Measurements from ENCODE around the gene CIAO2A.
"Not testable (repeated sequence)": the region's sequence is repeated elsewhere in the genome, so short reads cannot be mapped to it uniquely, and the experiment has no call there.

CIAO2A gene

DNA sequence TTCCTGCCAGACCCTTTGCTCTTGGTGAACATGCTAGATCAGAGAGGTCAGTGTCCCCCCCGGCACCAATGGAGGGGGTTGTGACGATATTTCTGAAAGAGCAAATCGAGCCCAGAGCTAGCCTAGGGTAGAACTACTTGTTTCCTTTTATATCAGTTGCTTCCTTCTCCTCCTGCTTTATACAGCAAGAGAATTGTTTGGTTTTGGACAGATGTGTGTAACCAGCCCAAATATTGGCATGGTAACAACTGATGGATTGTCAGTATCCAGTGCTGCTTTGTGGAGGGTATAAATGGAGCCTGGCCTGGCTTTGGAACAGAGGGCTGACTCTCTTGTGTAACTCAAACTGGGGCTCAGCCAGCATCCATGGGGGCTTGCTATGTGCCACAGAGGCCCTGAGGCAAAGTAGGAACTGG lies 29.3 kb upstream of the CIAO2A start:
- no peaks in the 10 kb centered on the region for H3K4me1 ChIP-seq (ENCODE audit: insufficient read depth, low read length)
- no peak overlapping the region for H3K9ac ChIP-seq (ENCODE audit: low read depth, low read length)
- H3K27me3 ChIP-seq (ENCODE audit: insufficient read depth, low read length, poor library complexity): no peaks in the 10 kb centered on the region
- no peak overlapping the region for H2AFZ ChIP-seq (ENCODE audit: low read depth, low read length)
- H3K36me3 ChIP-seq (ENCODE audit: insufficient read depth, low read length): peaks cover 81% of the 10 kb centered on the region
- no peak for TF ChIP-seq CTCF (IDR thresholded peaks at IDR 0.05; ENCODE audit: borderline replicate concordance, extremely low read depth, low read length, poor library complexity, severe bottlenecking)
- no peak for TF ChIP-seq EZH2 (IDR thresholded peaks at IDR 0.05; ENCODE audit: borderline replicate concordance, low read depth, low read length, severe bottlenecking)
- H3K9me3 ChIP-seq (ENCODE audit: insufficient read depth, low read length, severe bottlenecking): no peaks in the 10 kb centered on the region
- H3K4me3 ChIP-seq (ENCODE audit: low read depth in 1 of 2, low read length in 2 of 2): no peak overlapping the region
- DNase-seq (no peak), ATAC-seq (ENCODE audit: insufficient read depth, low read depth) (no peak)
- no peaks in the 10 kb centered on the region for H3K79me2 ChIP-seq (ENCODE audit: insufficient read depth, low read length)
- no peak overlapping the region for H3K4me2 ChIP-seq (ENCODE audit: insufficient read depth, low read length)
- H4K20me1 ChIP-seq (ENCODE audit: insufficient read depth, low read length): no peaks in the 10 kb centered on the region
- H3K27ac ChIP-seq (ENCODE audit: low read length): no peak overlapping the region

DNA sequence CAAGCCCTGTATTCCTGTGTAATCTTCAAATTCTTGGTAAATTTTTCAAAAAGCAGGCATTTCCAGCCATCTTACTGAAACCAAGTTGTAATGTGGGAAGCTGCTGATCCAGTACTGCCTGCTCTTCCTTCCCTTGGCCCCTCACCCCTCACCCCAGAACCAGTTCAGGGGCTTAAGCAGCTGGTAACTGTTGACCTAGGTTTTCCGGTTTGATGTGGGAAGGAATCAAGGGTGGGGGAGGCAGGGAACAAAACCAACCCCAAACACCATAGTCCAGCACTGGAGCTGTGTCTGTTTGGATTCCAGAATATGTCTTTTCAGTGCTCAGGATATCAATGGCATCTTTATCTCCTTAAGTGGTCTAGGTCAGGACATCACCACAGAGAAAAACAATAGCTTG lies 28.8 kb upstream of the CIAO2A start:
- H3K4me2 ChIP-seq (ENCODE audit: insufficient read depth, low read length): no peak overlapping the region
- peaks cover 81% of the 10 kb centered on the region for H3K36me3 ChIP-seq (ENCODE audit: insufficient read depth, low read length)
- ATAC-seq (ENCODE audit: insufficient read depth, low read depth) (no peak), DNase-seq (no peak)
- H3K27ac ChIP-seq (ENCODE audit: low read length): no peak overlapping the region
- TF ChIP-seq EZH2 (IDR thresholded peaks at IDR 0.05; ENCODE audit: borderline replicate concordance, low read depth, low read length, severe bottlenecking) (no peak), CTCF (IDR thresholded peaks at IDR 0.05; ENCODE audit: borderline replicate concordance, extremely low read depth, low read length, poor library complexity, severe bottlenecking) (no peak)
- H3K9me3 ChIP-seq (ENCODE audit: insufficient read depth, low read length, severe bottlenecking): no peaks in the 10 kb centered on the region
- no peak overlapping the region for H2AFZ ChIP-seq (ENCODE audit: low read depth, low read length)
- H3K27me3 ChIP-seq (ENCODE audit: insufficient read depth, low read length, poor library complexity): no peaks in the 10 kb centered on the region
- no peaks in the 10 kb centered on the region for H3K79me2 ChIP-seq (ENCODE audit: insufficient read depth, low read length)
- H3K9ac ChIP-seq (ENCODE audit: low read depth, low read length): no peak overlapping the region
- H3K4me3 ChIP-seq (ENCODE audit: low read depth in 1 of 2, low read length in 2 of 2): no peak overlapping the region
- H4K20me1 ChIP-seq (ENCODE audit: insufficient read depth, low read length): no peaks in the 10 kb centered on the region
- H3K4me1 ChIP-seq (ENCODE audit: insufficient read depth, low read length): no peaks in the 10 kb centered on the region

DNA sequence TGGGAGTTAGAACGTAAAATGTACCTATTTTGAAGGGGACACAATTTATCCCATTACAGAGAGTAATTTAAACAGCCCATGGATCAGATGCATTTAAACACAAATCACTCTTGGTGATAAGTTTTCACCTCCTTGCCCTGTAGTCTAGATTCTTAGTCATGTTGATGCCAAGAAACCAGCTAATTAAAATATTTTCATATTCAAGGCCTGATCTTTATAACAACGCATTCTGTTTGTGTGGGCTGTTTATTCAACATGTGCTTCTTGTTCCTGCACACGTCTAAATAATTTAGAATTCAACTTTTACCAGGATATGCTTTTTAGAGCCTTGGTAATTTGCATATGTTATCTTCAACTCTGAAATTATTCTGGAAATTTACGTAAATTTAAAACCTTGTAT lies 28.0 kb upstream of the CIAO2A start:
- Histone ChIP-seq H3K4me3 (ENCODE audit: low read depth in 1 of 2, low read length in 2 of 2) (no peak overlapping the region), H4K20me1 (ENCODE audit: insufficient read depth, low read length) (no peaks in the 10 kb centered on the region), H3K36me3 (ENCODE audit: insufficient read depth, low read length) (peaks cover 82% of the 10 kb centered on the region), H3K9ac (ENCODE audit: low read depth, low read length) (no peak overlapping the region), H3K27me3 (ENCODE audit: insufficient read depth, low read length, poor library complexity) (no peaks in the 10 kb centered on the region), H3K4me1 (ENCODE audit: insufficient read depth, low read length) (no peaks in the 10 kb centered on the region), H3K9me3 (ENCODE audit: insufficient read depth, low read length, severe bottlenecking) (no peaks in the 10 kb centered on the region), H3K79me2 (ENCODE audit: insufficient read depth, low read length) (no peaks in the 10 kb centered on the region), H2AFZ (ENCODE audit: low read depth, low read length) (no peak overlapping the region), H3K27ac (ENCODE audit: low read length) (no peak overlapping the region), H3K4me2 (ENCODE audit: insufficient read depth, low read length) (no peak overlapping the region)
- no peak for DNase-seq
- ATAC-seq (ENCODE audit: insufficient read depth, low read depth): no peak
- TF ChIP-seq EZH2 (IDR thresholded peaks at IDR 0.05; ENCODE audit: borderline replicate concordance, low read depth, low read length, severe bottlenecking) (no peak), CTCF (IDR thresholded peaks at IDR 0.05; ENCODE audit: borderline replicate concordance, extremely low read depth, low read length, poor library complexity, severe bottlenecking) (no peak)

GRCh38 chr15:64120322-64120721 lies 26.7 kb upstream of the CIAO2A start:
- DNase-seq; ATAC-seq (ENCODE audit: insufficient read depth, low read depth); H2AFZ ChIP-seq (ENCODE audit: low read depth, low read length); H4K20me1 ChIP-seq (ENCODE audit: insufficient read depth, low read length); H3K4me3 ChIP-seq (ENCODE audit: low read depth in 1 of 2, low read length in 2 of 2); H3K9me3 ChIP-seq (ENCODE audit: insufficient read depth, low read length, severe bottlenecking); H3K9ac ChIP-seq (ENCODE audit: low read depth, low read length); H3K4me2 ChIP-seq (ENCODE audit: insufficient read depth, low read length); H3K79me2 ChIP-seq (ENCODE audit: insufficient read depth, low read length); H3K27me3 ChIP-seq (ENCODE audit: insufficient read depth, low read length, poor library complexity); H3K27ac ChIP-seq (ENCODE audit: low read length); H3K4me1 ChIP-seq (ENCODE audit: insufficient read depth, low read length): not testable (repeated sequence)
- peaks cover 86% of the 10 kb centered on the region for H3K36me3 ChIP-seq (ENCODE audit: insufficient read depth, low read length)
